HCT116 (cell line): ENCODE measurements around the gene CECR2. TPM values are rescaled to one million over a fixed set of nuclear protein-coding genes. Genes with fewer than 3 reads are reported as not detected.

Experiments used
- ATAC-seq: fragments of 200-7000 bp; cut with Tn5 transposase; 2 replicates; pipeline ENCODE4 v1.9.1; 2020; ENCODE audit warnings: mild to moderate bottlenecking, moderate library complexity
- BruUV-seq: library from RNA; stranded (reverse); fragments of 400-500 nt; replicated peaks from 2 replicates; lab custom pipeline; 2021; lab: Mats Ljungman, UMichigan
- CTCF ChIA-PET: fragments of 300-600 bp; sonication (Branson Sonifier 250); formaldehyde crosslinking; loops from one replicate; lab custom pipeline; 2021; ENCODE audit warnings: antibody characterized with exemption; lab: Charles Lee
- POLR2A ChIA-PET: fragments of 300-600, 350-600 bp; sonication (Branson Sonifier 250); formaldehyde crosslinking; loops from one replicate; lab custom pipeline; 2021; ENCODE audit warnings: antibody characterized with exemption; lab: Charles Lee
- RAD21 ChIA-PET, 2 experiments: fragments of 300-600 bp; sonication (Branson Sonifier 250); formaldehyde crosslinking; loops; one replicate each; lab custom pipeline; 2023; ENCODE audit warnings: low total read pairs in 2 of 2; ENCODE audit not compliant: uncharacterized antibody in 2 of 2, unreplicated experiment in 2 of 2, low non-redundant PET in 1 of 2; lab: Charles Lee
- DNase-seq: peaks from one replicate; pipeline ENCODE4 v3.0.0-alpha.2; 2010; ENCODE audit warnings: low read depth, low spot score
- H2AFZ ChIP-seq: fragments of 200-600 bp; shearing (Covaris generic), sonication (generic); 2 replicates; pipeline ENCODE4 v1.6.1; 2017; ENCODE audit warnings: low read depth, mixed run types, mixed read lengths, antibody characterized with exemption, low read length; ENCODE audit not compliant: poor library complexity, severe bottlenecking
- H3K27ac ChIP-seq: 2 replicates; pipeline ENCODE4 v1.5.1; 2012; ENCODE audit warnings: low read depth, low read length
- H3K27me3 ChIP-seq: fragments of 200-600 bp; sonication (generic); 2 replicates; pipeline ENCODE4 v1.6.1; 2016; ENCODE audit warnings: mixed run types, low read length, mixed read lengths; ENCODE audit not compliant: insufficient read depth
- H3K36me3 ChIP-seq, 2 experiments: fragments of 200-500 bp in 1 of 2; fragments of 200-600 bp in 1 of 2; sonication (Bioruptor generic) in 1 of 2; sonication (generic) in 1 of 2; 2 replicates each; pipeline versions ENCODE4 v1.5.1 to v1.6.1; 2014 to 2016; ENCODE audit warnings: low read length in 2 of 2, inconsistent platforms in 1 of 2, mixed read lengths in 1 of 2, mixed run types in 1 of 2; ENCODE audit not compliant: insufficient read depth in 2 of 2, control insufficient read depth in 1 of 2
- H3K4me1 ChIP-seq, 2 experiments: fragments of 200-600 bp in 1 of 2; sonication (generic) in 1 of 2; 2 replicates each; pipeline versions ENCODE4 v1.5.1 to v1.6.1; 2012 to 2017; ENCODE audit warnings: low read length in 2 of 2, inconsistent platforms in 1 of 2, mild to moderate bottlenecking in 1 of 2, mixed read lengths in 1 of 2, mixed run types in 1 of 2, moderate library complexity in 1 of 2; ENCODE audit not compliant: insufficient read depth in 2 of 2, control insufficient read depth in 1 of 2
- H3K4me2 ChIP-seq: fragments of 200-600 bp; sonication (generic); 2 replicates; pipeline ENCODE4 v1.6.1; 2017; ENCODE audit warnings: mixed run types, low read length, mixed read lengths
- H3K4me3 ChIP-seq, 2 experiments: fragments of 200-600 bp in 1 of 2; sonication (generic) in 1 of 2; replicated peaks in 1 of 2; 2 replicates each; pipeline ENCODE4 v1.5.1; 2011 to 2016; ENCODE audit warnings: low read length in 2 of 2, control low read depth in 1 of 2, low read depth in 1 of 2, mild to moderate bottlenecking in 1 of 2, mixed read lengths in 1 of 2, mixed run types in 1 of 2
- H3K79me2 ChIP-seq: fragments of 200-600 bp; sonication (generic); 2 replicates; pipeline ENCODE4 v1.6.1; 2017; ENCODE audit warnings: mild to moderate bottlenecking, mixed run types, low read length, moderate library complexity, mixed read lengths; ENCODE audit not compliant: insufficient read depth
- H3K9ac ChIP-seq: fragments of 200-600 bp; sonication (generic); 2 replicates; pipeline ENCODE4 v1.6.1; 2016; ENCODE audit warnings: low read length, mixed read lengths
- H3K9me2 ChIP-seq: fragments of 200-600 bp; sonication (generic), shearing (Covaris generic); 2 replicates; pipeline ENCODE4 v1.6.1; 2017; ENCODE audit warnings: mixed run types, mild to moderate bottlenecking, moderate library complexity; ENCODE audit not compliant: insufficient read depth
- H3K9me3 ChIP-seq, 2 experiments: fragments of 200-500 bp in 1 of 2; fragments of 200-600 bp in 1 of 2; sonication (Bioruptor generic) in 1 of 2; sonication (generic) in 1 of 2; 2 replicates each; pipeline ENCODE4 v1.6.1; 2014 to 2017; ENCODE audit warnings: low read length in 2 of 2, mixed read lengths in 2 of 2, inconsistent platforms in 1 of 2, low read depth in 1 of 2, mild to moderate bottlenecking in 1 of 2, mixed run types in 1 of 2, moderate library complexity in 1 of 2; ENCODE audit not compliant: control insufficient read depth in 1 of 2, insufficient read depth in 1 of 2
- H4K20me1 ChIP-seq: fragments of 200-600 bp; sonication (generic), shearing (Covaris generic); 2 replicates; pipeline ENCODE4 v1.6.1; 2017; ENCODE audit warnings: mixed run types, mild to moderate bottlenecking, moderate library complexity; ENCODE audit not compliant: insufficient read depth
- CEBPB ChIP-seq: IDR thresholded peaks from 2 replicates; pipeline ENCODE4 v1.6.1; 2012; ENCODE audit warnings: low read depth
- CTCF ChIP-seq, 3 experiments: fragments of 200-600 bp in 1 of 3; sonication (generic) in 1 of 3; IDR thresholded peaks in 2 of 3; conservative IDR thresholded peaks in 1 of 3; 2 replicates each; pipeline ENCODE4 v1.5.1; 2012 to 2017; ENCODE audit warnings: low read depth in 2 of 3, low read length in 2 of 3, antibody characterized with exemption in 1 of 3, borderline replicate concordance in 1 of 3, control low read depth in 1 of 3, mild to moderate bottlenecking in 1 of 3, mixed read lengths in 1 of 3, mixed run types in 1 of 3, moderate library complexity in 1 of 3; ENCODE audit not compliant: insufficient read depth in 1 of 3
- EGR1 ChIP-seq: IDR thresholded peaks from 2 replicates; pipeline ENCODE4 v1.6.1; 2012; ENCODE audit warnings: low read depth
- ELF1 ChIP-seq: IDR thresholded peaks from 2 replicates; pipeline ENCODE4 v1.6.1; 2012; ENCODE audit warnings: low read depth, borderline replicate concordance
- EZH2 ChIP-seq: fragments of 200-600 bp; sonication (generic); IDR thresholded peaks from 2 replicates; pipeline ENCODE4 v1.6.1; 2017; ENCODE audit warnings: antibody characterized with exemption, mixed run types
- EZH2phosphoT487 ChIP-seq: fragments of 200-600 bp; IDR thresholded peaks from 2 replicates; pipeline ENCODE4 v1.6.1; 2018; ENCODE audit warnings: antibody characterized with exemption, borderline replicate concordance
- SRF ChIP-seq: IDR thresholded peaks from 2 replicates; pipeline ENCODE4 v1.6.1; 2012; ENCODE audit warnings: low read depth
- ZBTB33 ChIP-seq: IDR thresholded peaks from 2 replicates; pipeline ENCODE4 v1.6.1; 2011; ENCODE audit warnings: mild to moderate bottlenecking, low read length, moderate library complexity; ENCODE audit not compliant: insufficient replicate concordance; ENCODE audit errors: extremely low read depth
- intact Hi-C: fragments of 100-400 bp; cut with micrococcal nuclease; formaldehyde crosslinking; loops from 2 replicates; pipeline ENCODE4 v1.10.0; 2022
- total RNA-seq: library from RNA; stranded (reverse); gene quantifications from one replicate; pipeline ENCODE4 v1.2.1, GENCODE V29; 2021; ENCODE audit not compliant: unreplicated experiment

Gene CECR2
- total RNA-seq, 1 experiment from 2014 or later: 6.0 TPM

- TF ChIP-seq ZBTB33 (no peak), CTCF (IDR thresholded peaks at IDR 0.05 in 2 of 3, conservative IDR thresholded peaks at IDR 0.05 in 1 of 3; ENCODE audit: borderline replicate concordance in 1 of 3, insufficient read depth in 1 of 3, low read depth in 2 of 3, low read length in 2 of 3) (no peak), ELF1 (no peak), EZH2phosphoT487 (no peak), SRF (no peak)
Observed at GRCh38 chr22:17472932-17473331, 103.7 kb downstream of the CECR2 start (continued).

GRCh38 chr22:17475318-17476230 is 106.3 kb downstream of the CECR2 start:
- BruUV-seq: no TSS peak
- no peaks in the 10 kb centered on the region for H3K9me3 ChIP-seq
- ATAC-seq (no peak), DNase-seq (no peak)
- intact Hi-C loops: no loop called here
- ChIA-PET RAD21 (no interaction called here), CTCF (no interaction called here), POLR2A (no interaction called here)
- H3K9me2 ChIP-seq: no peaks in the 10 kb centered on the region
- no peak overlapping the region for H3K4me3 ChIP-seq
- H3K4me2 ChIP-seq: no peak overlapping the region
- TF ChIP-seq EZH2 (no peak), EGR1 (no peak), CEBPB (no peak)
- H3K36me3 ChIP-seq: no peaks in the 10 kb centered on the region
- H3K4me1 ChIP-seq: no peaks in the 10 kb centered on the region
- no peak overlapping the region for H2AFZ ChIP-seq
- no peaks in the 10 kb centered on the region for H3K79me2 ChIP-seq
- H3K27me3 ChIP-seq: no peaks in the 10 kb centered on the region
- no peaks in the 10 kb centered on the region for H4K20me1 ChIP-seq
- no peak overlapping the region for H3K27ac ChIP-seq
- no peak overlapping the region for H3K9ac ChIP-seq
